NCI-H2107 (cell line): Measurements from ENCODE around the gene FAM186B.

Source experiments
- DNase-seq: peaks from one replicate; lab custom pipeline; 2025; lab: John Stamatoyannopoulos, UW

Gene FAM186B

DNA sequence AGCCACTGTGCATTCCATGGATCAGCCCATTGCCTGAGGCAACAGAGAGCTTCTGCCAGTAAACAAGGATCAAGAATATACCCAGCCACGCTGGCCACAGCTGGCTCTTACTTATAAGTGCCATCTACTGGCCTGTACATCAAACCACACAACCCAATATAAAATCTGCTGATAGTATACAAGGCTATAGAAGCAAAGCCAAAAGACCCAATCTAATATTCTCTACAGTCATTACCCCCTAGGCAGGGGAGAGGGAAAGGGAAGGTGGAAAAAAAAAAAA lies 4.4 kb upstream of the FAM186B start:
- DNase-seq: no peak

DNA sequence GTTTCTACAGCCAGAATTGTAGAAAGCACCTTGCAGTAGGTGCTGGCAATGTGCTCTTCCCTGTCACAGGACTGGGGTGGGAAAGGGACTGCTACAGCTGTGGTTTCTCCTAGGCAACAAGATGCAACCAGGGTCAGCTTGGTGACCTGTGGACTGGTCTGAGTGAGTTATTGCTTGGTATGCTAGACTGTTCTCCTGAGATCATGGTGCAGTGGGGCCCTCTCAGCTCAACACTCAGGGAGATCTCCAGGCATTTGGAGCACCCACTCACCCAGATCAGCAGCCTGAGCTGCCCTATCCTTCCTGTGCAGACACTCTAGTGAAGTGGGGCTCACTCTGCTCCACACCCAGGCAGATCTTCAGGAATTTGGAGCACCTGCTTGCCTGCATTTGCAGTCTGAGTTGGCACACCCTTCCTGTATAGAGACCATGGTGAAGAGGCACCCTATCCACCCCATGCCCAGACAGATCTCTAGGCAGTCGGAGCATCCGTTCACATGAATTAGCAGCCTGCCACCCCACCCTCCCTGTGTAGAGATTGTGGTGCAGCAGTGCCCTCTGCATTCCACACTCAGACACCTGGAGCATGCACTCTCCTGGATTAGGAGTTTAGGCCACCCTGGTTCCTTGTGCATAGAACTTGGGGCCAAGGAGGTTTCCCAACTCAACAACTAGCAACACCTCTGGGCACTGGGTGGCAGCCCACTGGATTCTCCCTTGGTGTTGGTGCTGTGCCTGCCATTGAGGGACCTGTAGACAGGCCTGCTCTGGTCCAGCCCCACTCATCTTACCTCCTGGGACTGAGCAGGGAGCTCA lies 3.8 kb upstream of the FAM186B start:
- no peak for DNase-seq

DNA sequence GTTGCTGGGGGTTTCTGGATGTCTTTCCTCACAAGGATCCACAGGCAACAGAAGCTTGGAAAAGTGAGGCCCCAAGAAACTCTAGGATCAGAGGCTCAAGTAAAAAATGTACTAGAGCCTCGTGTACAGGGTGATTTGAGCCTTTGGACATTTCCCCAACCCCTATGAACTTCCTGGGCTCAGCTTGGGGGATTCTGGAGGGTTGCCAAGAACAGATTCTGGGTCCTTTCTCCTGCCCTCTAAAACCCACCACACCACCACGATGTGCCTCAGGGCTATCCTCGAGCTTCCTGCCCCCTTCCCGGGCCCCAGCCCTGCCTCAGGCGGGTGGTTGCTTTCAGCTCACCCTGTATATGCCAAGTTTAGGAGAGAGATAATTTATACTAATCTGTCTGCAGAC lies 583 bp downstream of the FAM186B start:
- no peak for DNase-seq

DNA sequence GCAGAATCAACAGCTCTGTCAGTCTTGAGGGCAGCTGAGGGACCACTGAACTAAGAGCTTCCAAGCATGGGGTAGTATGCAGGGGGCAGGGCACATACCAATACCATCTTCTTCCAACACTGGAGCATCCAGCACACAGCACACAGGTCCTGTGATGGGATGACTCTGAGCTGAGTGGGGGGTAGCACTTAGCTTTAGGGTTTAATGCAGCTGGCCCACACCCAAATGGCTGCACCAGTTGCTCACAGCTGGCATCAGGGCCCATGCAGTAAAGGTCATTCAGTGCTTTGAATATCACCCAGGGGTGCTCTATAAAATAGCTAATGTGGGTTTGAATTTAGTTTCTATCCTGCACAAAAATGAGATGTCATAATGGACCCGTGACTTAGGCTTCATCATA lies 1.7 kb downstream of the FAM186B start:
- no peak for DNase-seq

DNA sequence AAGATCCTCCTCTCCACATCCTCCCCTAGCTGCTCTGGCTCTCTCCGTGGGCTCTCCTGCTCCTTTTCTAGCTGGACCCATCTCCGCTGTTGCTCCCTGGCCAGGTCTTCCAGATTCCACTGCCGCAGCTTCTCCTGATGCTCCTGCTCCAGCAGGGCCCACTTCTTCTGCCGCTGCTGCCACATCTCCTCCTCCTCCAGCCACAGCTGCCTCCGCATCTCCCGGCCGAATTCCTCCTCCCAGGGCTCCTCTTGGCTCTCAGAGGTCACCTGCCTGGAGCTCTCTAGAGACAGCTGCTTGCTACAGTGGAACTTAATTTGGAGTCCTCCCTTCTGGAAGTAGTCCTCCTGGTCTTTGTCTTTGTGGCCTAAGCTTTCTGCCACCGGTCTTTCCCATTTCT lies 5.5 kb downstream of the FAM186B start:
- DNase-seq: no peak

DNA sequence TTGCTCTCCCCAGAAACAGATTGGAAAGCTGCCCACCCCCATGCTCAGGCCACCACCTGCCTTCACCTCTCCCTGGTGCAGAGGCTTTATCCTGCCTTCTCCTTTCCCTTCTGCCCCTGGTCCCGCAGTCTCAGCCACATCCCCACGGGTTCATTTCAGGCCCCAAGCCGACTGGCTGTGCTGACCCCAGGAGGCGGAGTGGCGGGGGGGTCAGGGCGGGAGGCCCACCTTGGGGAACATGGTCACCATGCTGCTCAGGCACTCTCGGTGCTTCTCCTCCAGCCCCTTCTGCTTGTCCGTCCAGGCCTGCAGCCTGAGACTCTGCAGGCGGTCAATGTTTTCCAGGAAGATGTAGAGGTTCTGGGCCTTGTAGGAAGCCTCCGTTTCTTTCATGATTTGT lies 6.9 kb downstream of the FAM186B start:
- no peak for DNase-seq

DNA sequence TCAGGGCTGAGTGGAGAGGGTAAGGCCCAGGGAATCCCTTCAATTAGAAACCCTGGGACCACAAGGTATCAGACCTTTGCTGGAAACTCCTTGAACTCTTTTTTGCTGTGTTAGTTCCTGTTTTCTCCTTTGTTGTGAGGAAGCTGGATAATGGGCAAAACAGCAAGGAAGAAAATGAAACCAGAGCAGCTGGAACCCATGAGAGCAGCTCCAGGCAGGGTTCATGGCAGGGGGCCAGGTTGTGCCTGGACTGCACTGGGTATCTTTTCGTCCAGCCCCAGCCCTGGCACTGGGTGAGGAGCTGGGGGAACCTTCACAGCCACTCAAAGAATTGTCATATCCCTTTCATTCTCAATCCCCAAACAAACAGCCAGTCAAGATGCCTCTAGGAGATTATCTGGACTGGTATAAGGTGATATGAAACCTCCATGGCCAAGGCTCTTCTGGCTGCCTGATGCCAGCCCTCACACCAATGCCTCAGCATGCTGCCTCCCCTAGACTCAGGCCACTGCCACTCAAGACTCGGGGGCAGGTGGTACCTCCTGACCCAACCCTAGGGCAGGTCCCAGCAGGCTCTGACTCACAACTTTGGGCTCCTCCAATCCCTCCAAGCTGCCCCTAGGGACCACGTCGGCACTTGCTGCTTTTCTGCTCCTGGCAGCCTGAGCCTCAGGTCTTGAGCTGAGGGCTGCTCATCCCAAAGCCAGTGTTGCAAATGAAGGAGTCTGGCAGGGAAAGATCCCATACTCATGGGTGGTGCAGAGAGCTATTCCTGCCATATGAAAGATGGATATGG lies 16.5 kb downstream of the FAM186B start:
- no peak for DNase-seq

DNA sequence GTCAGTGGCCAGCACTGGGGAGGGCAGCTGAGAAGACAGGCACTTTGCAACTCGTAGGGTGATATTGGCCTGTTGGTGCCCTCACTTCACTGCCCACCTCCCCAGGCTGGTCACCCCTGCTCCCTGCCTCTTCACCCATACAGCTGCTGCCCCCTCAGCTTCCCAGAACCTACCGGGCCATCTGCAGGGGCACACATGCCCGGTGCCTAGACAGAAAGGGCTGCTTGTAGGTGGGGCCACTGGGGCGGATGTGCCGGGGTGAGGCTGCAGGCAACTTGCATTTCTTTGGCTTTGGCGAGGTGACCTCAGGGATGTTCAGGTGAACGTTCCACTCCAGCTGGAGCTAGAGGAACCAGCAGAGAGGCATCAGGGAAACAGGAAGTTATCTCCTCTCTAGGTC lies 17.2 kb downstream of the FAM186B start:
- DNase-seq: no peak

DNA sequence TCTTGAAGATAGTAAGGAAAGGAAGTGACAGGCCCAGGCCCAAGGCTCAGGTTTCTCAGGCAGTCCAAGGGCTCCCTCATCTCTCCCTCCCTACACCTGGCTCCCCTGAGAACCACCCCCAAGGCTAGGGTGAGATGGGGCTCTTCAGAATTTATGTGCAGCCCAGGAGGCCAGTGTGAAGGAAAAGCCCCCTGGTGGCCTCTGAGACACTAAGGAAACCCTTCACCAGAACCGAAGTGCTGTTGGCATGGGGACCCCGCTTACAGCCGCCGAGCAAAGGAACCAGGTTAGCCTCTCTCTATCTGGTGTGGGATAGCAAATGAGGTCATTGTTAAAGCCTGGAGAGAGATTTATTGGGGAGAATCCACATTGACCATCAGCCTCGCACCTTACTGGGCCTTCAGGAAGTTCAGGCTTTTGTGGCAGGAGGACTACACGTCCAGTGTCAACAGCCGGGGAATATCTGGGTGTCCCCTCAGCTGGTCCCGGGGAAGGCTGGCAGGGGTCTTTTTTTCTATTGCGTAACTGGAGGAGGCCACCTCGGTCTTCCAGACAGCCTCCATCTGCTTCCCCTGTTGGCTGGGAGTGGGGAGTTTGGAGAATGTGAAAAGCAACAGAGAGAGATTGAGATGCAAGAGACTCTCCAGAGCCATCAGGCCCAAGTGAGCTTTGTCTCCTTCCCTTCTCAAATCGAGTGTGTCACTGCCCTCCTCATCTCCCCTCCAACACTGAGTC lies 18.1 kb downstream of the FAM186B start:
- DNase-seq: no peak

DNA sequence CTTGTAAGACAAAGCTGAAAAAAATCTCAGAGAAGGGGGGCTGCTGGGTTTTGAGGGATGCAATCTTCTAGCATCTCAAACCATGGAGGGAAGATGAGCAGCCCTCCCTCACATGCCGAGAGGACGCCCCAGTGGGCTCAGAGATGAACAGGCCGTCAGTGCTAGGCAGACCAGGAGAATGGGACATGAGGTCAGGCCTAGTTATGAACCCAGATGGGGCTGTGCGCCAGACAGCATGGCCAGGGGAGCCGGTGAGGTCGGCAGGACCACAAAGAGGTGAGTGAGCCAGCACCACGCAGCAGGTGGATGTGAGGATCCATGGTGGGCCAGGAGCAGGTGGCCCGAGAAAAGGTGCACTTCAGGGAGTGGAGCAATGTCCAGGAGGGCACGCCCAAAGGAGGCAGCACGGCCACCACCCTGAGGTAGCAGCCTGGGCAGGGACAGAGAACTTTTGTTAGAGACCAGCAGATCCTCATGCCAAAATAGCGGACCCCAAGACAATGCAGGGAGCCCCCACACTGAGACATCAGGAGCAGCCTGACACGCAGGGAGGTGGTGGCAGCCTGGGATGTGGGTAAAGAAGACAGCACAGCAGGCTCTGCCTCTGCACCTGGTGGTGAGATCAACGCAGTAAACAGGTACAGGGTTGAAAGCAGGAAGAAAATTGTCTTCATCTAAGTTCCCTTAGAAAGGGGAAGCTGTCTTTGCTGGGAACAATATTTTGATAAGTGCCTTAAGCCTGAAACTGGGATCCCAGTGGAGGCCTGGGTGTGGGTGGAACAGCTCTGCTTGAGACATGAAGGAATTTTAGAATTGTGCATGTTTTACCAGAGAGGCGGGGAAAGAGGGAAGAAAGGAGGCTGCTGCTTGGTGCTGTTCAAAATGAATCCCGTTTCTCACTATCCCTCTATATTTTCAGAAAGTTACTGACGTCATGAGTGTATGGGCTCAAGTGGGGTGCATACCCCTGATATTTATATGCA lies 19.7 kb downstream of the FAM186B start:
- no peak for DNase-seq

DNA sequence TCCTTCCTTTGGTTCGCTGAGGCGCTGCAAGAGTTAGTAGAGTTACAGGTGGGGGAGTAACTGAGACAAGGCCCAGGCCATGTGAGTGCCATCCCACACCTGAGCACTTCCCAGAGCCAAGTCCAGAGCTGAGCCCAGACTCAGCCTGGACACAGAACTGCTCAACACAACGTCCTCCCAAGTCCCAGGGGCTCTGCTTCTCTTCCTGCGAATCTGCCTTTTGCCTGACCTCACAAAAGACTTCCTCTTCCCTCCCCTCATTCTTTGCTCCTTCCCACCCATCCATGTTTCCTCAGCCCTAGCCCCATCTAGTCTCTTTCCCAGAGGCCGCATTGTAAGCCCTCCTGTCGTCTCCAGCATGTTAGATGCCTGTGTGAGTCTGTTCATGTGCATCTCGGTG lies 20.8 kb downstream of the FAM186B start:
- DNase-seq: no peak

DNA sequence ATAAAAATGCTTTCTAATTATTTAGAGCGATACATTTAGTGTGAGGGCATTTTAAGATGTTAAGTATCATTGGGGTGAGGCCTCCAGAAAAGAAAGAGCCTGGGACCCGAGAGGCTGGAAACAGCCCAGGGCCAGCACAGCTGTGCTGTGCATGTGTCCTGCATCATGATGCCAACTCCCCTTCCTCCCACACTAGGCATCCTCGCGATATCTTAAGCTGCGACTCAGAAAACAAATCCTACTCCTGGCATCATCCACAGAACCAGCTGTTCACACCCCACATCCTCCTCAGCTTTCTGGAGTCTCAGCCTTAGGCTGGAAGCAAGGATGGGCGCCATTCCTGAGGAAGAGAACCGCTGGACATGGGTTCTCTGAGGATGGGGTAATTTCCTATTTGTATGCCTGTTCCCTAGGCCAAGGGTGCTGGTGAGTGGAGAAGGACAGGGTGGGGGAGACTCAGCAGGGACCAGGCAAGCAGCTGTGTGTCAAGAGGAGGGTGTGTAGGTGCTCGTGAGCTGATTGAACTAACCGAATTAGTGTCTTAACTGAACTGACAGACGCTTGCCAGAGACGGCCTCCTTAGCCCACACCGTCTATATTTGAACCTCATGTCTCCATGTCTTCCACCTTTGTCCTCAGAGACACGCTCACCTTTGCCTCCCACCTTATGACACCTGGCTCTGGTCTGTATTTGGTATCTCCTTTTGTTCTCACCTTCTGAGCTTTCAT lies 21.9 kb downstream of the FAM186B start:
- DNase-seq: no peak

DNA sequence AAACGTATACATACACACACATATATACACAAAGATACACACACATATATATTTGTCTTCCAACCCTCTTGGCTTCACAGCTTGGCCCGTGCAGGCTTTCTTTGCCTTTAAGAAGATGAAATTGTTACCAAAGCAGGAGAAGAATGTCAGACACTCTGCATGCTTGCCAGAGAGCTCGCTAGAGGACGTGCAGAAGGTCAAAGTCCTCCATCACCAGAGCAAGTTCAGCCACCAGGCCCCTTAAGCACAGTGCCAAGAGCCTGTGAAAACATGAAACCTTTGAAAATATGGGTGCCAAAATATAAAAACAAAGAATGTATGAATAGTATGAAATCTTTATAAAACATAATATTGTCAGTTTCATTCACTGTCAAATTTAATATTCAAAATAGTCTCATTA lies 22.6 kb downstream of the FAM186B start:
- DNase-seq: no peak

DNA sequence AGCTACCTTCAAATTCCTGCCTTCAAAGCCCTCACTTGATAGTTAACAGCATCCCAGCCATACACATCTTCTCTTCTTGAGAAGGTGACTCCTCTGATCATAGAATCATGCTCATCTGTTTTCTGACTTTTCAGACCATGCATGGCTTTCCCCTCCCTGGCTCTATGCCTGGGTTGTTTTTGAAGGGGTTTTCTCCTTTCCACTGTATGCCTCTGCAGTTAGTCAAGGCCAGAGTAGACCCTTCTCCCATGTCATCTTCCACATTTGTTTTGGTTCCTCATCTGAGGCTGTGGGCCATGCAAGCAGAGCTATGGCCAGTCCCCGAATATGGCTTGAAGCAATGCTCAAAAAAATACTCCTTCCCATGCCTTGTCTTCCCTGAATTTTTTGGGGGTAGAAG lies 23.2 kb downstream of the FAM186B start:
- no peak for DNase-seq

DNA sequence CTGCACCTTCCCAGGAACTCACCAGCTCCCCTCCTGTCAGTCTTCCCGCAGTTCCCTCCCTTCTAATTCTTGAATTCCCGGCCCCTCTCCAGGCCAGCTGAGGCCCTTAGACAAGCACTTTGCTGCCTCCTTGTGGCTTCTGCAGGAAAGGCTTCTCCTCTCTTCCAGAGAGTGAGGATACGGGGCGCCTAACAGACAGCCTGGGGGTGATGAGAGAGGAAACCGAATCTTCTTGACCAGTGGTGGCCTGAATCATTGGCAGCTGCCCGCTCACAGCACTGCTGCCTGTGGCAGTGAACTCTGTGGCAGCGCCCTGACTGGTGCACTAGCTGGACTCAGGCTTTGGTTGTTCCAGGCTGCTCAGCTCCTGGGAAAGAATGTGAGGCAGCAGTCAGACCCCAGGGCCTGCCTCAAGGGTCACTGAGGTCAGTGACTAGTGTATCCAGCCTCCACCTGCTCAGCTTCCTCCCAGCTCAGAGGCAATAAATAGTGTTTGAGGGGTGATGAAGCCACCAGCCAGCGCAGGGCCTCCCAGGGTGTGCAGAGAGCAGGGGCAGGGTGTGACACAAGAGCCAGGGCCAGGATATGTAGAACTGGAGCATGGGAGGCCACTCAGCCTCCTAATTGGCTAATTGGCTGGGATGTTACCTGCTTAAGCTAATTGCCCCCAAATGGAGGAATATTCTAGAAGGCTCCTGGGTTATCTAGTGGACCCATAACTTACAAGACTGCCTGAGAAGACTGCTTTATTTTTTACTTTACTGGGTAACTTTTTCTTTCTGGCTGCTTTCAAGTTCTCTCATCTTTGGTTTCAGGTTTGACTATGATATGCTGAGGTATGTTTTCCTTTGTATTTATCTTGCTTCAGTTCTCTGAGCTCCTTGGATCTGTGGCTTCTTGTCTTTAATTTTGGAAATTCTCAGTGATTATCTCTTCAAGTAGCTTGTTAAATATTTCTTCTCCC lies 24.6 kb downstream of the FAM186B start:
- DNase-seq: peak; percentile 84

DNA sequence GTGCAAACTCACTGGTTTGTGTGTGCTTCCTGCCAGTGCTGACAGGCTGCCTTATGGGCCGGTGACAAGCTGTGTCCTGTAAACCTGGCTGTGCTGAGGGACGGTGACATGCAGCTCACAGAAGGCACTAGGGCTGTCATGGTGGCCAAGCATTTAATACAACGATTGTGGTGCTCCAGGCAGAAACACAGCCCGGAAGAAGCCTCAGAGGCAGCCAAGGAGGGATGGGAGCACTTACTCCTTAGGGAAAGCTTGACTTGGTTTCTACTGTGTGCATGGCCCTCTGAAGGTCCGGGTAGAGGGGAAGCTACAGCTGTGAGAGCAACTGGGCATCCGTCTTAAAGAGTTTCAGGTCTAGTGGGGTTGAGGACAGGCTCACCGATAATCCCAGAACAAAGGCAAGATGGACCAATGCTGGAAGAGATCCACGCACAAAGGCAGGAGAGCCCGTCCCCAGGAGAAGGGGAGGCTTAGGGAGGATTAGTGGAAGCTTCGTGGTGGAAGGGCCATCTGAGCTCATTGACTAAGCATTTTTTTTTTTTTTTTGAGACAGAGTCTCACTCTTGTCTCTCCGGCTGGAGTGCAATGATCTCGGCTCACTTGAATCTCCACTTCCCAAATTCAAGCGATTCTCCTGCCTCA lies 26.8 kb downstream of the FAM186B start:
- no peak for DNase-seq

DNA sequence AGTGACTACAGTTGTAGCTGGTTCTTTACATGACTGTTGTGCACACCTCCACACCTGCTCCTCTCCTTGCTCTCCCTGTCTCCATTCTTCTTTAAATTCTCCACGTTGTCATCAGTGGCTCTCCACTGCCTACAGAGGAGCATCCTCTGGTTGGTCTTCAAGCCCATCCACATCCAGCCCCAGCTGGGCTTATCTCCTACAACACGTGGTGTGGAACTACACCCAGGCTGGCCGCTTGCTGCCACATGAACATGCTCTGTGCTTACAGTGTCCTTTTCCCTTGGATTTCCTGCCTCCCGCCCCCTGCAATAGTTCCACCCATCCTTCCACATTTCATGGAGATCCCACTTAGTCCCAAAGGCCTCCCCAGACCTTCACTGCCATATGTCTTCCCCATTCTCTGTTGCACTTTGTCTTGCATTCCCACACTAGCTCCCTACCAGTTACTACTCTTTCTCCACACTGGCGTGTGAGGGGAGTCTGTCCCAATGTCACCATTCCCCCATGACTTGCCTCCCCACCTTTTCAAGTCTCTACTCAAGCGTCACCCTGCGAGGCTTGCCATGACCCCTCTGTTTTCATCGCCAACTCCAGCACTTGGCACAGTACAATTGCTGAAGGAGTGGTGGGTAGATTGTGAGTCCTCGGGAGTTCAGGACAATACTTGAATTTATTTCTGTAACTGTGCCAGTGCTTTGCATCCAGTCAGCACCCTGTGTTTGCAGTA lies 27.7 kb downstream of the FAM186B start:
- DNase-seq: no peak

DNA sequence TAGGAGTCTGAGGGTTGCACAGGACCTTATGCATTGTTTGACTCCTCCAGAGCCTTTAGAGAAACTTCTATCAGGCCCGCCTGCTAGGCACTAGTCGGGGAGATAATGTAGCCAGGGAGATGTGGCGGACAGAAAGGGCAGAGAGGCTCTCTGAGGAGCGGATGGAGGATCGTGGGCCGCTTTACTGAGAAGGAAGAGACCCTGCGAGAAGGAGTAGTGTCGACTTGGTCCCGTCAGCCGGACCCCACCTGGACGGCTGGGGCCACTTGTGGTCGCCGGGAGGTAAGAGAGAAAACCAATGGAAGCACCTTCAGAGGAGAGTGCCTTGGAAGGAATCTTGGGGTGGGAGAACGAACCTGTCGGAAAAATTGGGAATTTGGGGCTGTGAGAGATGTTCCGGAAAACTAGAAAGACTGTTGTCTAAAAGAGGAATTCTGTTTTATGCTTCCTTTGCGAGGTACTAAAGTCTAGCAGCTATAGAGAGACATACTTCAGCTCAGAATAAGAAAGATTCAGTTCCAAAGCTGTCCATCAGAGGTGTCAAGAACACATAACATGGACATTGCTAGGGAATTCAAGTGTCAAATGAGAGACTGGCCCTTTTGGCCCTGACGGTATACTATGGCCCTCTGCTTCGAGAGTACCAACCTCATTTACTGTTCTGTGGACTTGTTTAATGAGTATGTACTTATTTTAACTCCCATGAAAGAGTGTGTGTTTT lies 36.8 kb downstream of the FAM186B start:
- DNase-seq: no peak
